DOHH2 (cell line): ENCODE data around the gene CNDP1.

Experiments
- H3F3A ChIP-seq: fragments of 200-600 bp; sonication (generic), shearing (Covaris generic); 2 replicates; pipeline ENCODE4 v1.6.0; 2016; ENCODE audit warnings: antibody characterized with exemption, mild to moderate bottlenecking; ENCODE audit not compliant: control insufficient read depth, insufficient read depth
- H3K27ac ChIP-seq: fragments of 200-600 bp; sonication (generic); 2 replicates; pipeline ENCODE4 v1.5.1; 2014; ENCODE audit warnings: low read depth, mild to moderate bottlenecking, low read length, moderate library complexity
- H3K27me3 ChIP-seq: fragments of 200-600 bp; sonication (generic); 2 replicates; pipeline ENCODE4 v1.6.1; 2014; ENCODE audit warnings: mild to moderate bottlenecking, low read length, mixed read lengths; ENCODE audit not compliant: control insufficient read depth
- H3K36me3 ChIP-seq: fragments of 200-600 bp; sonication (generic); 2 replicates; pipeline ENCODE4 v1.6.1; 2014; ENCODE audit warnings: mild to moderate bottlenecking, low read length, moderate library complexity, mixed read lengths; ENCODE audit not compliant: control insufficient read depth
- H3K4me1 ChIP-seq: fragments of 200-600 bp; sonication (generic); 2 replicates; pipeline ENCODE4 v1.6.1; 2014; ENCODE audit warnings: mild to moderate bottlenecking, low read length, mixed read lengths; ENCODE audit not compliant: control insufficient read depth
- H3K4me2 ChIP-seq: fragments of 200-600 bp; sonication (generic); 2 replicates; pipeline ENCODE4 v1.6.0; 2014; ENCODE audit warnings: mild to moderate bottlenecking, low read length, moderate library complexity
- H3K4me3 ChIP-seq: fragments of 200-600 bp; sonication (generic); 2 replicates; pipeline ENCODE4 v1.5.1; 2014; ENCODE audit warnings: mild to moderate bottlenecking, low read length, mixed read lengths
- H3K79me2 ChIP-seq: fragments of 200-600 bp; sonication (generic); 2 replicates; pipeline ENCODE4 v1.6.1; 2014; ENCODE audit warnings: mild to moderate bottlenecking, low read length, mixed read lengths; ENCODE audit not compliant: control insufficient read depth
- H3K9me2 ChIP-seq: fragments of 200-600 bp; sonication (generic); replicated peaks from 2 replicates; pipeline ENCODE4 v1.6.1; 2014; ENCODE audit warnings: mild to moderate bottlenecking, low read length, mixed read lengths; ENCODE audit not compliant: control insufficient read depth
- H3K9me3 ChIP-seq: fragments of 200-600 bp; sonication (generic); 2 replicates; pipeline ENCODE4 v1.6.1; 2014; ENCODE audit warnings: antibody characterized with exemption, low read length, mixed read lengths; ENCODE audit not compliant: control insufficient read depth, insufficient read depth
- H4K20me1 ChIP-seq: fragments of 200-600 bp; sonication (generic); 2 replicates; pipeline ENCODE4 v1.6.0; 2014; ENCODE audit warnings: low read depth, mild to moderate bottlenecking, antibody characterized with exemption, low read length, moderate library complexity; ENCODE audit not compliant: control insufficient read depth, insufficient read depth
- EZH2phosphoT487 ChIP-seq: fragments of 200-600 bp; sonication (generic); IDR thresholded peaks from 2 replicates; pipeline ENCODE4 v1.6.1; 2017; ENCODE audit warnings: borderline replicate concordance, mild to moderate bottlenecking, antibody characterized with exemption, low read length, moderate library complexity, mixed read lengths
- TF ChIP-seq, protein P1 (sequence below): fragments of 200-600 bp; sonication (generic); IDR thresholded peaks from one replicate; pipeline ENCODE4 v1.5.1; 2014; ENCODE audit warnings: antibody characterized with exemption, mild to moderate bottlenecking, low read depth, low read length; ENCODE audit not compliant: poor library complexity, severe bottlenecking

Gene CNDP1

DNA sequence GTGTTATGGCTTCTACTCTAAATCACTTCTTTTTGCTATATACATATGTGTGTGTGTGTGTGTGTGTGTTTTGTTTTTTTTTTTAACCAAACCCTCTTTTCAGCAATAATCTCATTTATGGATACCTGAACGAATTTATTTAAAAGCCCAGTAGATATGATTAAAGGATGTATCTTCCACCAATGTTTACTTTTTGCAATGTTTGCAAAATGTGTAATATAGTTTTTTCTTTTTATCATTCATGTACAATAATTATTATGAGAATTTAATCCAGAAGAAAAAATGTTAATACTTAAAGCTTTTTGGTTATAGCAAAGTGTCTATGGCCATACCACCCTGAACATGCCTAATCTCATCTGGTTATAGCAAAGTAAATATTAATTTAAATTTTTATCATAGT lies 39.8 kb upstream of the CNDP1 start:
- TF ChIP-seq EZH2phosphoT487, result no peak
- TF ChIP-seq, protein P1, sequence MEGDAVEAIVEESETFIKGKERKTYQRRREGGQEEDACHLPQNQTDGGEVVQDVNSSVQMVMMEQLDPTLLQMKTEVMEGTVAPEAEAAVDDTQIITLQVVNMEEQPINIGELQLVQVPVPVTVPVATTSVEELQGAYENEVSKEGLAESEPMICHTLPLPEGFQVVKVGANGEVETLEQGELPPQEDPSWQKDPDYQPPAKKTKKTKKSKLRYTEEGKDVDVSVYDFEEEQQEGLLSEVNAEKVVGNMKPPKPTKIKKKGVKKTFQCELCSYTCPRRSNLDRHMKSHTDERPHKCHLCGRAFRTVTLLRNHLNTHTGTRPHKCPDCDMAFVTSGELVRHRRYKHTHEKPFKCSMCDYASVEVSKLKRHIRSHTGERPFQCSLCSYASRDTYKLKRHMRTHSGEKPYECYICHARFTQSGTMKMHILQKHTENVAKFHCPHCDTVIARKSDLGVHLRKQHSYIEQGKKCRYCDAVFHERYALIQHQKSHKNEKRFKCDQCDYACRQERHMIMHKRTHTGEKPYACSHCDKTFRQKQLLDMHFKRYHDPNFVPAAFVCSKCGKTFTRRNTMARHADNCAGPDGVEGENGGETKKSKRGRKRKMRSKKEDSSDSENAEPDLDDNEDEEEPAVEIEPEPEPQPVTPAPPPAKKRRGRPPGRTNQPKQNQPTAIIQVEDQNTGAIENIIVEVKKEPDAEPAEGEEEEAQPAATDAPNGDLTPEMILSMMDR, result no peak
- no peak overlapping the region for H3K27ac ChIP-seq
- no peak overlapping the region for H3K4me3 ChIP-seq
- peaks cover 5% of the 10 kb centered on the region; the same call in 1 of the 2 replicates for H3K36me3 ChIP-seq
- H3K4me2 ChIP-seq, result no peak overlapping the region
- no peaks in the 10 kb centered on the region for H4K20me1 ChIP-seq
- no peaks in the 10 kb centered on the region for H3K9me2 ChIP-seq
- peaks cover 25% of the 10 kb centered on the region for H3F3A ChIP-seq
- peaks cover 16% of the 10 kb centered on the region for H3K27me3 ChIP-seq
- peaks cover 26% of the 10 kb centered on the region for H3K4me1 ChIP-seq
- peaks cover 34% of the 10 kb centered on the region for H3K79me2 ChIP-seq
- H3K9me3 ChIP-seq, result no peaks in the 10 kb centered on the region

DNA sequence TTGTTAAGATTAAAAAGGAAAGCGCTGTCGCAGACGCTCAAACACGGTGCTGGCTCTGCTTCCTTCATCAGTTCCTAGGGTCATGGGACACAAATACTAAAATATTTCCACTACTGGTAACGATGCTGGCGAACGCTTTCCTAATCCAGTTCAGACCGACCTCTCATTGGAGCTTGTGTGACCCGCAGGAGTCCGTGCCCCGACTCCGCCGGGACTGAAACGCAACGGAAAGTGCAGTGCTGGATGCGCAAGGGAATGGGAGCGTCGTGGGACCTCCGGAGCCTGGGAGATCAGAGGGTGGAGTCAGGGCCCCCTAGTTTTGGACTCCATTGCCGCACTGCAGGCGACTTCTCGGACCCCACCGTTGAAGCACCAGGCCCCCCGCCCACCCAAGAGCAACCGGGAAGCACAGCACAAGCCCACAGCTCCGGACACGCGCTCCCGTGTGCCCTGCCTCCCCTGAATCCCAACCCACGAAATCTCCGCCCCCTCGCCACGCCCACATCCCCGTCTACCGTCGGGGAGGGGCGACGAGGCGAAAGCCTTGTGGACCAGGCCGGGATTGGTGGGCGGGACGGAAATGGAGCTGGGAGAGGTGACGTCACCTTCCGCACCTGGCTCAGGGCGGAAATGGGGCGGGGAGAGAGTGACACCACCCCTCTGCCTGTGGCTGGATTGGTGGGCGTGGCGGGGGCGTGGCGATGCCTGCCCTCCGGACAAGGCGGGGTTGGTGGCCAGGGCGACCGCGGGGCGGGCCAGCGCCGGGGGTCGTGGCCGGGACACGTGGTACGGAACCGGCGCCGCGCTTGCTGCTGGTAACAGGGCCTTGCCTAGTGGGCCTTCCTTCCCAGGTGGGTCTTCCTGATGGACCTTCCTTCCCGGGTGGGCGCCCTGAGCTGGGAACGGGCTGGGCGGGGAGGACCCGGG lies 38.5 kb upstream of the CNDP1 start, which contains the start of gene CNDP2:
TSS of gene CNDP2 (plus strand) at position 783 of the 927 bp plus-strand sequence. CDS start 3,611 bp downstream, outside the sequence.
- peaks cover 47% of the 10 kb centered on the region for H3K79me2 ChIP-seq
- TF ChIP-seq EZH2phosphoT487, result no peak
- TF ChIP-seq, protein P1, result no peak
- H3K9me3 ChIP-seq, result no peaks in the 10 kb centered on the region
- H4K20me1 ChIP-seq, result no peaks in the 10 kb centered on the region
- H3K4me1 ChIP-seq, result peaks cover 27% of the 10 kb centered on the region
- peaks cover 15% of the 10 kb centered on the region for H3K36me3 ChIP-seq
- H3K4me3 ChIP-seq, result peak within 1 kb of the TSS; percentile 96
- H3K4me2 ChIP-seq, result peak within 1 kb of the TSS; percentile 81
- H3K27ac ChIP-seq, result peak within 1 kb of the TSS; percentile 81
- H3F3A ChIP-seq, result peaks cover 25% of the 10 kb centered on the region
- H3K9me2 ChIP-seq, result no peaks in the 10 kb centered on the region
- peaks cover 14% of the 10 kb centered on the region for H3K27me3 ChIP-seq

DNA sequence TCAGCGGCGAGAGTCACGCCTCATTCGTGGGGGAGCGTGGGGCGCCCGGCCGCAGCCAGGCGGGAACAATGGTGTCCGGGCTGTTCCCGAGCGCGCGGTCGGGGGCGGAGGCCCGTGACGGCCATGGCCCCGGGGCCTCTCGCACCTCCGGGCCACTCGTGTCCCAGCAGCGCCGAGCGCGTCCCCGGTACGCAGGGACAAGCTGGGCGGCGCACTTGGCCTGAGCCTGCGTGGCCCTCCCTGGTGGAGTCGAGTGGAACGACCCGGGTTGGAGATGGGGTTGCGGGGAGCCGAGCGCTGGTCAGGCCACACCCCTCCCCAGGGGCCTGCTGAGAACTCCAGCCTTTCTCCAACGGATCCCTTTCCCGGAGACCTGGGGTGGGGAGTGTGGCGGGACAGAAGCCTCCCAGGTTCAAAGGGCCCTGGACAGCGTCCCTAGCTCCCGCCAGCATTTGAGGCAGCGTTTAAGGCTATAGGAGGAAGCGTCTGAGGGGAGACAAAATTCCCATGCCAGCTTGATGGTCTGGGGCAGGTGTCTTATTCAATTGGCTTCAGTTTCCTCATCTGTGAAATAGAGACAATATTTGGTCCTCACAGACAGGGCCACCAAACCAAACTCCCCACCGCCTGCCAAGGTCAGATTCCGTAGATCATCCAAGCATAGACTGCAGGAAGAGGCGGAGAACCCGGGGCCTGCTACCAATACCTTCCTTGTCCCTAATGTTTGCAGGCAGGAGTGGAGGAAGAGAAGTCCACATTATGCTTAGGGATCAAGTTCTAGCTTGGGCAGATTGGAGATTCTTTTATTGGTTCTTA lies 37.6 kb upstream of the CNDP1 start:
- Histone ChIP-seq H4K20me1 (no peaks in the 10 kb centered on the region), H3K9me3 (no peaks in the 10 kb centered on the region), H3F3A (peaks cover 25% of the 10 kb centered on the region), H3K4me1 (peaks cover 34% of the 10 kb centered on the region), H3K4me2 (peak overlapping the region; percentile 81), H3K27ac (peak overlapping the region; percentile 81), H3K9me2 (no peaks in the 10 kb centered on the region), H3K36me3 (peaks cover 23% of the 10 kb centered on the region), H3K79me2 (peaks cover 56% of the 10 kb centered on the region), H3K4me3 (peak overlapping the region; percentile 96), H3K27me3 (peaks cover 14% of the 10 kb centered on the region)
- no peak for TF ChIP-seq EZH2phosphoT487
- TF ChIP-seq, protein P1, result peak; percentile 8
